HEK293T (cell line): ENCODE results near the gene SOX4.

Experiments used
- CTCF ChIA-PET: fragments of 350-600 bp; formaldehyde crosslinking; extraction: SDS; loops from one replicate; lab custom pipeline; 2021; ENCODE audit warnings: antibody characterized with exemption, inconsistent platforms; lab: Yijun Ruan, JAX
- POLR2A ChIA-PET: fragments of 350-600 bp; formaldehyde crosslinking; extraction: SDS; loops from one replicate; lab custom pipeline; 2020; ENCODE audit warnings: antibody characterized with exemption, inconsistent platforms; lab: Yijun Ruan, JAX
- DNase-seq: peaks from one replicate; pipeline ENCODE4 v3.0.0; 2012; ENCODE audit warnings: mixed read lengths; ENCODE audit errors: extremely low spot score
- ARNT ChIP-seq: fragments of 450-650 bp; IDR thresholded peaks from 2 replicates; pipeline ENCODE4 v1.6.1; 2017; ENCODE audit warnings: mild to moderate bottlenecking
- BHLHE40 ChIP-seq: fragments of 450-650 bp; IDR thresholded peaks from 2 replicates; pipeline ENCODE4 v1.6.1; 2016; ENCODE audit warnings: mild to moderate bottlenecking, moderate library complexity, borderline replicate concordance
- CTBP1 ChIP-seq: fragments of 450-650 bp; IDR thresholded peaks from 2 replicates; pipeline ENCODE4 v1.6.1; 2016; ENCODE audit warnings: borderline replicate concordance
- ELF4 ChIP-seq: fragments of 450-650 bp; IDR thresholded peaks from 2 replicates; pipeline ENCODE4 v1.6.1; 2017; ENCODE audit warnings: antibody characterized with exemption
- FOXA1 ChIP-seq: fragments of 450-650 bp; IDR thresholded peaks from 2 replicates; pipeline ENCODE4 v1.6.1; 2016; ENCODE audit warnings: mild to moderate bottlenecking
- FOXK2 ChIP-seq: fragments of 450-650 bp; IDR thresholded peaks from 2 replicates; pipeline ENCODE4 v1.6.1; 2016; ENCODE audit warnings: mild to moderate bottlenecking
- FOXM1 ChIP-seq: fragments of 450-650 bp; IDR thresholded peaks from 2 replicates; pipeline ENCODE4 v1.6.1; 2017; ENCODE audit warnings: mild to moderate bottlenecking, borderline replicate concordance
- HDGF ChIP-seq: fragments of 450-650 bp; IDR thresholded peaks from 2 replicates; pipeline ENCODE4 v1.6.1; 2017; ENCODE audit warnings: antibody characterized with exemption, borderline replicate concordance
- L3MBTL2 ChIP-seq: fragments of 450-650 bp; conservative IDR thresholded peaks from 2 replicates; pipeline ENCODE4 v1.6.1; 2016; ENCODE audit warnings: mild to moderate bottlenecking
- LEF1 ChIP-seq: fragments of 450-650 bp; IDR thresholded peaks from 2 replicates; pipeline ENCODE4 v1.6.1; 2017; ENCODE audit warnings: mild to moderate bottlenecking, borderline replicate concordance
- NFRKB ChIP-seq: fragments of 450-650 bp; IDR thresholded peaks from 2 replicates; pipeline ENCODE4 v1.6.1; 2016; ENCODE audit warnings: mild to moderate bottlenecking, moderate library complexity
- PKNOX1 ChIP-seq: fragments of 450-650 bp; IDR thresholded peaks from 2 replicates; pipeline ENCODE4 v1.6.1; 2016
- SP1 ChIP-seq: fragments of 450-650 bp; IDR thresholded peaks from 2 replicates; pipeline ENCODE4 v1.6.1; 2017
- SUZ12 ChIP-seq: fragments of 450-650 bp; IDR thresholded peaks from 2 replicates; pipeline ENCODE4 v1.6.1; 2016; ENCODE audit warnings: mild to moderate bottlenecking
- TARDBP ChIP-seq: fragments of 450-650 bp; IDR thresholded peaks from 2 replicates; pipeline ENCODE4 v1.6.1; 2016
- ZNF384 ChIP-seq: fragments of 450-650 bp; IDR thresholded peaks from 2 replicates; pipeline ENCODE4 v1.6.1; 2016

Gene SOX4

GRCh38 chr6:21559238-21559637 lies 34.3 kb upstream of the SOX4 start:
- ChIA-PET CTCF (interaction anchor here (0.6 kb wide), 1 partner anchor 1169 kb away, joined by 3 read pairs; no protein-coding TSS in a partner anchor), POLR2A (no interaction called here)
- TF ChIP-seq L3MBTL2: no peak
- no peak for TF ChIP-seq HDGF
- DNase-seq: no peak

- TF ChIP-seq HDGF (no peak), L3MBTL2 (no peak), SUZ12 (no peak), FOXK2 (no peak), ARNT (no peak), ZNF384 (no peak), NFRKB (no peak), PKNOX1 (no peak), CTBP1 (no peak), FOXA1 (no peak), LEF1 (no peak), BHLHE40 (no peak), SP1 (no peak), FOXM1 (no peak), ELF4 (no peak), TARDBP (no peak)
- POLR2A ChIA-PET: no interaction called here
- CTCF ChIA-PET: no interaction called here
- DNase-seq: no peak
Observed at GRCh38 chr6:21560249-21560648, 33.3 kb upstream of the SOX4 start.

- TF ChIP-seq FOXM1 (no peak), SUZ12 (no peak), SP1 (no peak)
- POLR2A ChIA-PET: no interaction called here
- CTCF ChIA-PET: no interaction called here
- DNase-seq: no peak
Observed at GRCh38 chr6:21565431-21565830, 28.1 kb upstream of the SOX4 start.

GRCh38 chr6:21578523-21578922 lies 15.0 kb upstream of the SOX4 start:
- ChIA-PET CTCF (interaction anchor here (0.8 kb wide), 1 partner anchor 1818 kb away, joined by 3 read pairs; no protein-coding TSS in a partner anchor), POLR2A (interaction anchor here (0.7 to 1.2 kb wide), 2 partner anchors 9 to 10 kb away, joined by 3 read pairs; no protein-coding TSS in a partner anchor)
- DNase-seq: no peak
- TF ChIP-seq TARDBP (no peak), PKNOX1 (no peak), HDGF (no peak), SP1 (no peak)

- no peak for DNase-seq
- ChIA-PET CTCF (interaction anchor here (0.6 kb wide), 1 partner anchor 442 kb away, joined by 3 read pairs; no protein-coding TSS in a partner anchor), POLR2A (interaction anchor here (1.6 kb wide), 1 partner anchor 11 kb away, joined by 4 read pairs; the partner anchor contains the start of gene SOX4)
Observed at GRCh38 chr6:21582651-21583050, 10.9 kb upstream of the SOX4 start.

GRCh38 chr6:21586300-21586699 lies 7.3 kb upstream of the SOX4 start:
- DNase-seq: no peak
- CTCF ChIA-PET: no interaction called here
- POLR2A ChIA-PET: interaction anchor here (1.0 kb wide), 1 partner anchor 215 kb away, joined by 4 read pairs; no protein-coding TSS in a partner anchor
- no peak for TF ChIP-seq FOXK2
- no peak for TF ChIP-seq LEF1

More at GRCh38 chr6:21582651-21583050, 10.9 kb upstream of the SOX4 start:
- no peak for TF ChIP-seq SUZ12
- no peak for TF ChIP-seq ELF4
- TF ChIP-seq NFRKB: no peak
- TF ChIP-seq FOXM1: no peak
- no peak for TF ChIP-seq LEF1
- no peak for TF ChIP-seq PKNOX1
- no peak for TF ChIP-seq HDGF
- TF ChIP-seq BHLHE40: no peak
- TF ChIP-seq L3MBTL2: no peak
- no peak for TF ChIP-seq TARDBP
- no peak for TF ChIP-seq ARNT
- no peak for TF ChIP-seq ZNF384
- no peak for TF ChIP-seq FOXA1
- TF ChIP-seq FOXK2: no peak
- no peak for TF ChIP-seq SP1
- TF ChIP-seq CTBP1: no peak

- ChIA-PET POLR2A (interaction anchor here (1.0 to 1.9 kb wide), 3 partner anchors 9 to 215 kb away, joined by 3 to 5 read pairs (median 4); no protein-coding TSS in a partner anchor), CTCF (no interaction called here)
- TF ChIP-seq PKNOX1: no peak
- no peak for TF ChIP-seq SP1
- no peak for TF ChIP-seq LEF1
- no peak for TF ChIP-seq BHLHE40
- TF ChIP-seq HDGF: no peak
- TF ChIP-seq TARDBP: no peak
- no peak for DNase-seq
Observed at GRCh38 chr6:21586740-21587178, 6.8 kb upstream of the SOX4 start.
